ENCODE data around the gene KIZ. TPM values are rescaled to one million over a fixed set of nuclear protein-coding genes. Genes with fewer than 3 reads are reported as not detected.

The KIZ gene
- total RNA-seq, 1 experiment from 2014 or later: 43.6 TPM

DNA sequence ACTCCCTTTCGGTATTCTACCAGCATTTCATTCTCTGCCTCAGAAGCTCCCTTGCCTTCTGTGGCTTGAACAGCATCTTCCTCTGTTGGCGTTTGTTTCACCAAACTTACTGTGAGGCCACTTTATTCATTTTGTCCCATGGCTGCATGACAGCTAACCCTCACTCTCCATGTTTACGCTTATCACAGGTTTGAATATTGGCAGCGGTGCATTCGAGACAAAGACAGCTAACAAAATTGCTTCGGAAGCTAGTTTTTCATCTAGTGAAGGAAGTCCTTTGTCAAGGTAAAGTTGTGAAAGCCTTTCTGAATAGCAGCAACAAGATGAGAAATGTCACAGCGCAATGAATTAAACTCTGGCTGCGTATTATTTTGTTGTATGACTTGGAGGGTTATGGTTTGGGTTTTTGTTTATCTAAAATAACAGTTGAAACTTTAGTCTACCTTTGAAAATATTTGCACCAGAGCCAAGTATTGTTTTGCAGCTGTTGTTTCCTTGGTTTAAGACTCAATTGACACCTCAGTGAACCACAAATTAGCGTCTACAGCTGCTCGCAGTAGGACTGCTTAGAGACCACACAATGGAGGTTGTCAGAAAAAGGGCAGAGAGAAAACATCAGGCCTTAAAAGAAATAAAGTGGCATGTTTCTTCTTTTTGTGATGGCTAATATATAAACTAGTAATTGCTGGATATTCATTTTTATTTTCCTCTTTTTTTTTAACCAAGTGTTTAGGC, 106.8 kb downstream of the KIZ start:
- POLR2A ChIA-PET: interaction anchor here (1.1 kb wide), 1 partner anchor 107 kb away, joined by 3 read pairs; the partner anchor contains the start of gene KIZ
- no peak for DNase-seq (ENCODE audit: low spot score)
- H3K4me1 Mint-ChIP-seq: peaks cover 33% of the 10 kb centered on the region
- ATAC-seq: no peak
- H3K27ac Mint-ChIP-seq: no peak overlapping the region; the same call in 1 of the 2 replicates
- H3K9me3 Mint-ChIP-seq: no peaks in the 10 kb centered on the region
- TF ChIP-seq TP53 (CRISPR knock-in tag; IDR thresholded peaks at IDR 0.05): no peak
- no peak for TF ChIP-seq AFF4 (CRISPR knock-in tag; IDR thresholded peaks at IDR 0.05; ENCODE audit: borderline replicate concordance)
- no peak overlapping the region for H3K4me3 Mint-ChIP-seq
- peaks cover 24% of the 10 kb centered on the region for H3K36me3 Mint-ChIP-seq
- CTCF ChIA-PET: interaction anchor here (0.6 to 1.5 kb wide), 2 partner anchors 198 to 273 kb away, joined by 3 to 6 read pairs; no protein-coding TSS in a partner anchor
- no peaks in the 10 kb centered on the region for H3K27me3 Mint-ChIP-seq (ENCODE audit: low read depth)

DNA sequence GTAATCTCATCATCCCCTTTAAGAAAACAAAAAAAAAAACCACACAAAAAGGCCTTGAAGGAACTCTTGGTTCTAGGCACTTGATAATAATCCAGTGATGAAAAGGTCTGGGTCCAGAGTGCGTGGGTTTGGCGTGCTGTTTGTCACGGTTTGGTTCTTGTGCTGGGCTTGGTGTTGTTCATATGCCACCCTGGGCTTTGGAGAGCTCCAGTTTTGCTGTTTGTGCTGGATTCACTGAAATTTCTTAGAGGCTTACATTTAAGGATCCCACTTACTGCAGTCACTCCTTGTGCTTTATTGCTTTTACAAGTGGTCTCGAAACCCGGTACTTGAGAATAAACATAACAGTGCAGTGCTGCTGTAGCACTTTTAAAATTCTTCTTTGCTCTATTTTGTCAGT, 108.4 kb downstream of the KIZ start:
- ATAC-seq (no peak), DNase-seq (ENCODE audit: low spot score) (no peak)
- Mint-ChIP-seq H3K4me3 (no peak overlapping the region), H3K4me1 (peaks cover 33% of the 10 kb centered on the region), H3K27ac (peak overlapping the region; percentile 15), H3K27me3 (ENCODE audit: low read depth) (no peaks in the 10 kb centered on the region), H3K9me3 (no peaks in the 10 kb centered on the region), H3K36me3 (peaks cover 16% of the 10 kb centered on the region)
- ChIA-PET POLR2A (interaction anchor here (0.7 to 1.3 kb wide), 2 partner anchors 44 to 132 kb away, joined by 4 to 6 read pairs; no protein-coding TSS in a partner anchor), CTCF (interaction anchor here (0.8 to 3.6 kb wide), 17 partner anchors 8 to 409 kb away, joined by 3 to 75 read pairs (median 11); partner anchors contain the start of genes KIZ and XRN2)
- TF ChIP-seq CREB1 (CRISPR knock-in tag; IDR thresholded peaks at IDR 0.05) (no peak), SMAD3 (CRISPR knock-in tag; IDR thresholded peaks at IDR 0.05; ENCODE audit: borderline replicate concordance) (no peak), IRF2 (CRISPR knock-in tag; IDR thresholded peaks at IDR 0.05; ENCODE audit: borderline replicate concordance, low read depth) (no peak), ZNF121 (CRISPR knock-in tag; IDR thresholded peaks at IDR 0.05) (no peak), EMX1 (CRISPR knock-in tag; IDR thresholded peaks at IDR 0.05) (no peak), NR2C2 (CRISPR knock-in tag; IDR thresholded peaks at IDR 0.05) (no peak), CREM (CRISPR knock-in tag; IDR thresholded peaks at IDR 0.05) (no peak), AFF4 (CRISPR knock-in tag; IDR thresholded peaks at IDR 0.05; ENCODE audit: borderline replicate concordance) (no peak), AR (CRISPR knock-in tag; IDR thresholded peaks at IDR 0.05) (no peak), FOXP4 (CRISPR knock-in tag; IDR thresholded peaks at IDR 0.05) (no peak), OVOL2 (CRISPR knock-in tag; IDR thresholded peaks at IDR 0.05; ENCODE audit: borderline replicate concordance) (no peak), ZNF416 (CRISPR knock-in tag; IDR thresholded peaks at IDR 0.05) (no peak)
- TF ChIP-seq, protein P1, sequence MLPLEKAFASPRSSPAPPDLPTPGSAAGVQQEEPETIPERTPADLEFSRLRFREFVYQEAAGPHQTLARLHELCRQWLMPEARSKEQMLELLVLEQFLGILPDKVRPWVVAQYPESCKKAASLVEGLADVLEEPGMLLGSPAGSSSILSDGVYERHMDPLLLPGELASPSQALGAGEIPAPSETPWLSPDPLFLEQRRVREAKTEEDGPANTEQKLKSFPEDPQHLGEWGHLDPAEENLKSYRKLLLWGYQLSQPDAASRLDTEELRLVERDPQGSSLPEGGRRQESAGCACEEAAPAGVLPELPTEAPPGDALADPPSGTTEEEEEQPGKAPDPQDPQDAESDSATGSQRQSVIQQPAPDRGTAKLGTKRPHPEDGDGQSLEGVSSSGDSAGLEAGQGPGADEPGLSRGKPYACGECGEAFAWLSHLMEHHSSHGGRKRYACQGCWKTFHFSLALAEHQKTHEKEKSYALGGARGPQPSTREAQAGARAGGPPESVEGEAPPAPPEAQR (CRISPR knock-in tag; IDR thresholded peaks at IDR 0.05): no peak
- TF ChIP-seq, protein P2, sequence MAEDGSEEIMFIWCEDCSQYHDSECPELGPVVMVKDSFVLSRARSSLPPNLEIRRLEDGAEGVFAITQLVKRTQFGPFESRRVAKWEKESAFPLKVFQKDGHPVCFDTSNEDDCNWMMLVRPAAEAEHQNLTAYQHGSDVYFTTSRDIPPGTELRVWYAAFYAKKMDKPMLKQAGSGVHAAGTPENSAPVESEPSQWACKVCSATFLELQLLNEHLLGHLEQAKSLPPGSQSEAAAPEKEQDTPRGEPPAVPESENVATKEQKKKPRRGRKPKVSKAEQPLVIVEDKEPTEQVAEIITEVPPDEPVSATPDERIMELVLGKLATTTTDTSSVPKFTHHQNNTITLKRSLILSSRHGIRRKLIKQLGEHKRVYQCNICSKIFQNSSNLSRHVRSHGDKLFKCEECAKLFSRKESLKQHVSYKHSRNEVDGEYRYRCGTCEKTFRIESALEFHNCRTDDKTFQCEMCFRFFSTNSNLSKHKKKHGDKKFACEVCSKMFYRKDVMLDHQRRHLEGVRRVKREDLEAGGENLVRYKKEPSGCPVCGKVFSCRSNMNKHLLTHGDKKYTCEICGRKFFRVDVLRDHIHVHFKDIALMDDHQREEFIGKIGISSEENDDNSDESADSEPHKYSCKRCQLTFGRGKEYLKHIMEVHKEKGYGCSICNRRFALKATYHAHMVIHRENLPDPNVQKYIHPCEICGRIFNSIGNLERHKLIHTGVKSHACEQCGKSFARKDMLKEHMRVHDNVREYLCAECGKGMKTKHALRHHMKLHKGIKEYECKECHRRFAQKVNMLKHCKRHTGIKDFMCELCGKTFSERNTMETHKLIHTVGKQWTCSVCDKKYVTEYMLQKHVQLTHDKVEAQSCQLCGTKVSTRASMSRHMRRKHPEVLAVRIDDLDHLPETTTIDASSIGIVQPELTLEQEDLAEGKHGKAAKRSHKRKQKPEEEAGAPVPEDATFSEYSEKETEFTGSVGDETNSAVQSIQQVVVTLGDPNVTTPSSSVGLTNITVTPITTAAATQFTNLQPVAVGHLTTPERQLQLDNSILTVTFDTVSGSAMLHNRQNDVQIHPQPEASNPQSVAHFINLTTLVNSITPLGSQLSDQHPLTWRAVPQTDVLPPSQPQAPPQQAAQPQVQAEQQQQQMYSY (CRISPR knock-in tag; IDR thresholded peaks at IDR 0.05): no peak
